Upper lobe of left lung (tissue), 4 donors: ENCODE data around the gene RNF39.

Source experiments
- CTCF ChIP-seq, 6 experiments: fragments of 450-650 bp in 4 of 6; fragments of 200-600 bp in 2 of 6; sonication (generic) in 2 of 6; IDR thresholded peaks; one replicate each; pipeline ENCODE4 v1.5.1; 2016 to 2019; ENCODE audit warnings: antibody characterized with exemption in 6 of 6
- POLR2A ChIP-seq, 4 donors: fragments of 450-650 bp; IDR thresholded peaks; one replicate each; pipeline ENCODE4 v1.5.1; 2016 to 2017; ENCODE audit warnings: antibody characterized with exemption in 4 of 4, mild to moderate bottlenecking in 2 of 4
- POLR2AphosphoS5 ChIP-seq, 2 donors: sonication (generic); formaldehyde crosslinking; IDR thresholded peaks; one replicate each; pipeline ENCODE4 v1.5.1; 2017; ENCODE audit warnings: antibody characterized with exemption in 2 of 2

DNA sequence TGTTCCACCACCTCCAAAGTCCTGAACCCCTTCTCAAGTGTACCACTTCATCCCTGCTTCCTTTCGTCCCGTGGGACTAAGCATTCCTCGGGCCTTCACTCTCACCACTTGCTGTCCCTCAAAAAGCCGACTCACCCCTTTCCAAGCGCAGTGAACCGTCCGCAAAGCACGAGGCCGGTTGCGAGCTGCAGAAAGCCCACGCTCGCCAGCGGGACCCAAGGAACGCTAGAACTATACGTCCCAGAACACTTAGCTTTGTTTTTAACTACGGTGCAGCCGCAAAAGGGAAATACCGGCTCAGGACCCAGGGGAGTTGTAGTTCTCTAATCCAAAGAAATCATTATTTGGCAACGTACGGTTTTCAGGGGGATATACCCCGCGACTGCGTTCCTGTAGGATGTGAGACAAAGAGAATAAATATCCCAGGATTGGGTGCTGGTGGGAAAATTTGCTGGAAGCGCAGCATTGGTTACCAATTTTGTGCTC lies 14.9 kb downstream of the RNF39 start:
- TF ChIP-seq CTCF (IDR thresholded peaks at IDR 0.05) (no peak), POLR2A (IDR thresholded peaks at IDR 0.05) (no peak), POLR2AphosphoS5 (IDR thresholded peaks at IDR 0.05) (no peak)
